DND-41 (cell line): ENCODE data around the gene DLG2.

ENCODE experiments used
- ATAC-seq: fragments of 200-7000 bp; cut with Tn5 transposase; 3 replicates; pipeline ENCODE4 v1.9.1; 2021; ENCODE audit warnings: low read depth; ENCODE audit not compliant: insufficient read depth
- DNase-seq: peaks from one replicate; pipeline ENCODE4 v3.0.0-alpha.2; 2020
- H2AFZ ChIP-seq: 2 replicates; pipeline ENCODE4 v1.6.0; 2012; ENCODE audit warnings: low read depth, low read length
- H3K27ac ChIP-seq: 2 replicates; pipeline ENCODE4 v1.5.1; 2012; ENCODE audit warnings: low read length, inconsistent platforms
- H3K27me3 ChIP-seq: fragments of 200-600 bp; sonication (generic); 2 replicates; pipeline ENCODE4 v1.6.0; 2012; ENCODE audit warnings: low read length, mild to moderate bottlenecking, inconsistent platforms; ENCODE audit not compliant: insufficient read depth, poor library complexity
- H3K36me3 ChIP-seq: 2 replicates; pipeline ENCODE4 v1.5.1; 2012; ENCODE audit warnings: low read length, inconsistent platforms; ENCODE audit not compliant: insufficient read depth
- H3K4me1 ChIP-seq: 2 replicates; pipeline ENCODE4 v1.5.1; 2012; ENCODE audit warnings: mild to moderate bottlenecking, low read length; ENCODE audit not compliant: insufficient read depth
- H3K4me2 ChIP-seq: 2 replicates; pipeline ENCODE4 v1.6.0; 2012; ENCODE audit warnings: mild to moderate bottlenecking, moderate library complexity, low read length, inconsistent platforms; ENCODE audit not compliant: insufficient read depth
- H3K4me3 ChIP-seq, 2 experiments: fragments of 200-600 bp in 1 of 2; shearing (Covaris generic) in 1 of 2; 2 replicates each; pipeline ENCODE4 v1.5.1; 2012 to 2016; ENCODE audit warnings: inconsistent platforms in 2 of 2, low read length in 2 of 2, mild to moderate bottlenecking in 2 of 2, low read depth in 1 of 2, moderate library complexity in 1 of 2
- H3K79me2 ChIP-seq: 2 replicates; pipeline ENCODE4 v1.6.0; 2012; ENCODE audit warnings: low read length, inconsistent platforms; ENCODE audit not compliant: insufficient read depth
- H3K9ac ChIP-seq: 2 replicates; pipeline ENCODE4 v1.6.0; 2012; ENCODE audit warnings: low read depth, mild to moderate bottlenecking, inconsistent platforms, low read length, moderate library complexity
- H3K9me3 ChIP-seq: 2 replicates; pipeline ENCODE4 v1.5.1; 2012; ENCODE audit warnings: low read length, moderate library complexity, mild to moderate bottlenecking, inconsistent platforms; ENCODE audit not compliant: insufficient read depth, severe bottlenecking
- H4K20me1 ChIP-seq: 2 replicates; pipeline ENCODE4 v1.6.0; 2012; ENCODE audit warnings: low read length; ENCODE audit not compliant: insufficient read depth
- CTCF ChIP-seq: IDR thresholded peaks from 2 replicates; pipeline ENCODE4 v1.5.1; 2012; ENCODE audit warnings: borderline replicate concordance, low read length, moderate library complexity, mild to moderate bottlenecking; ENCODE audit not compliant: poor library complexity, severe bottlenecking; ENCODE audit errors: extremely low read depth
- EZH2 ChIP-seq: IDR thresholded peaks from 3 replicates; pipeline ENCODE4 v1.6.1; 2012; ENCODE audit warnings: borderline replicate concordance, low read depth, mild to moderate bottlenecking, moderate library complexity, low read length, inconsistent platforms; ENCODE audit not compliant: severe bottlenecking

DLG2 gene

GRCh38 chr11:84319863-84320262 is 1307.3 kb downstream of the DLG2 start:
- TF ChIP-seq CTCF (no peak), EZH2 (no peak)
- no peaks in the 10 kb centered on the region for H3K36me3 ChIP-seq
- H3K9ac ChIP-seq, result no peak overlapping the region
- H3K4me2 ChIP-seq, result no peak overlapping the region
- H3K27me3 ChIP-seq, result no peaks in the 10 kb centered on the region
- H2AFZ ChIP-seq, result no peak overlapping the region
- no peaks in the 10 kb centered on the region for H3K9me3 ChIP-seq
- no peak overlapping the region for H3K27ac ChIP-seq
- H3K79me2 ChIP-seq, result no peaks in the 10 kb centered on the region
- no peak for ATAC-seq
- no peaks in the 10 kb centered on the region for H3K4me1 ChIP-seq
- H4K20me1 ChIP-seq, result no peaks in the 10 kb centered on the region
- H3K4me3 ChIP-seq, result no peak overlapping the region
- no peak for DNase-seq

- H3K36me3 ChIP-seq, result no peaks in the 10 kb centered on the region
- no peak overlapping the region for H3K4me2 ChIP-seq
- no peak overlapping the region for H3K27ac ChIP-seq
- H3K4me1 ChIP-seq, result no peaks in the 10 kb centered on the region
- no peak overlapping the region for H3K9ac ChIP-seq
- no peaks in the 10 kb centered on the region for H3K9me3 ChIP-seq
- no peak overlapping the region for H3K4me3 ChIP-seq
- H3K27me3 ChIP-seq, result no peaks in the 10 kb centered on the region
- H3K79me2 ChIP-seq, result no peaks in the 10 kb centered on the region
- TF ChIP-seq EZH2 (no peak), CTCF (no peak)
- no peak for DNase-seq
- no peak for ATAC-seq
- no peak overlapping the region for H2AFZ ChIP-seq
- no peaks in the 10 kb centered on the region for H4K20me1 ChIP-seq
Measured at GRCh38 chr11:84316866-84317555, 1310.1 kb downstream of the DLG2 start.

DNA sequence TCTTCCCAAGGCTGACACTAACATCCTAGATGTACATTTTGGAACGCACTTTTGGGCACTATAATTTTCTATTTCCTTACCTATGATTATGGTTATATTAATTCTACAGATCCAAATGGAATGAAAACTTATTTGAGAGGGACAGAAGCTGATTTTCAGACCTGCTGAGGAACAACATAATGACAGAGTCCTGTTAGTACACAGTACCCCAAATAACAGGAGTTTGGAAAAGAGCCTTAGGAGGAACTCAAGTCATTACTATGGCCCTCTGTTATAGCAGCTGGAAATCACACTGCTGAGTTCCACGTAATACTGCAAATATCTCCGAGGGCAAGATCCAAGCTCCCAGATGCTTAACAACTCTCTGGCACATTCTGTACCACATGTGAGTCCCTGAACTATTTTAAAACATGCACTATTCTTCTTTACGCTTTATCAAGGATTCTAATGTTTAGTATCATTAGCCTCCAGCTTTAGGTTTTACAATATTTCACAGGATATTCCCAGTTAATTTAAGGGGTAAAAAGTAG is 1313.2 kb downstream of the DLG2 start:
- Histone ChIP-seq H3K4me2 (no peak overlapping the region), H3K4me1 (no peaks in the 10 kb centered on the region), H3K4me3 (no peak overlapping the region), H3K9me3 (no peaks in the 10 kb centered on the region), H3K36me3 (no peaks in the 10 kb centered on the region), H2AFZ (no peak overlapping the region), H4K20me1 (no peaks in the 10 kb centered on the region), H3K79me2 (no peaks in the 10 kb centered on the region), H3K27ac (no peak overlapping the region), H3K9ac (no peak overlapping the region), H3K27me3 (no peaks in the 10 kb centered on the region)
- ATAC-seq, result no peak
- no peak for DNase-seq
- no peak for TF ChIP-seq EZH2
- TF ChIP-seq CTCF, result no peak
